GM19193 (cell line): ENCODE results near the gene SAFB2.

Experiments
- POLR2A ChIP-seq: IDR thresholded peaks from 4 replicates; pipeline ENCODE4 v1.6.1; 2011; ENCODE audit not compliant: insufficient read depth, insufficient read length; ENCODE audit errors: extremely low read depth

SAFB2 gene

DNA sequence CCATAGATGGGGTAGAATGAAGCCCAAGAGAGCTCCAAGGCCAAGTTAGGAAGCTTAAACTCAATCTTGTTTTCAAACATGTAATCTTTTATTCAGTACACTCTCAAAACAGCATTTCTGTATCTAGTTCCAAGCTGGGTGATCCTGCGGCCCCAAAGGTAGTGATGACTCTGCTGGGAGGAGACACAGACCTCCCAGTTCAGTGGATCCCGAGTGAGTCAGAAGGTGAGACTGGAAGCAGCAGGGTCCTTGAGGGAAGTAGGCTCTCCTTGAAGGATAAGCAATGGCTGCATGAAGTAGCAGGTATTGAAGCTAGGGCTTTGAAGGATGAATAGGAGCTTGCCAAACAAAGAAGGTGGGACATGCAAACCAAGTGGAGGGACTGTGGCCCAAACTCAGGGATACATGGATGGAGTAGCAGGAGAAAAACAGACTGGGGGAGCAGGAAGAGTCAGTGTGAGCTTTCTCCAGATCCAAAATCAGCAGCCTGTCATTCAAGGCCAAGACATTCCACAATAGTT lies 64.4 kb downstream of the SAFB2 start:
- no peak for TF ChIP-seq POLR2A

DNA sequence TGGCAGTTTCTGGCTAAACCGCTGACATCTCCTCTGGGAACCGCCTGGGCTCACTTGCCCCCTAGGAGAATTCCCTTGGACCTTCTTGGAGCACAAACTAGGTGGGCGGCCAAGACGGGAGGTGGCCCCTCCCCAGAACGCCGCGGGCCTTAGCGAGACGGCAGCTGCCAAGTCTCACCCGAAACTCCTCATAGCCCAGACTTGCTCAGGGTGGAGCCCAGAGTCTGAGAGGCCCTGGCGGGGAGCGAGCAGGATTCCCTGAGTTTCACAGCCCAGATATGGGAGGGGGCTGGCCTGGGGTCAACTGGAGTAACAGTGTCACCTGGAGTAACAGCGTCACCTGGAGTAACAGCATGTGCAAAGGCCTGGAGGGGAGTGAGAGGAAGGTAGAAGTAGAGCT lies 64.9 kb downstream of the SAFB2 start:
- no peak for TF ChIP-seq POLR2A

DNA sequence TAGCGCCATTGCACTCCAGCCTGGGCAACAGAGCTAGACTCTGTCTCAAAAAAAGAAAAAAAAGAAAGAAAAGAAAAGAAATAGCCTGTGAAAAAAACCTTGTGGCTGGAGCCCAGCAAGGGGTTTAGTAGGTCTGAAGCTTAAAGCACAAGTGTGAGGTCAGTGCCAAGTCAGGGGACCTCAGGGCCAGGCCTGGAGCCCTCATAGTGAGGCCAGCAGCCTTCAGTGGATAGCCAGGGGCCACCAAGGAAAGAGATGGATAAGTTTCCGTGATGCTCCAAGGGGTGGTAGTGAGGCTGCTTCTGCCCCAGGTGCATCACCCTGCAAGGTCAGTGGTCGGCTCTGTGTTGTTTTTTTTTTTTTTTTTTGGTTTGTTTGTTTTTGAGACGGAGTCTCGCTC lies 67.7 kb downstream of the SAFB2 start:
- TF ChIP-seq POLR2A = no peak

DNA sequence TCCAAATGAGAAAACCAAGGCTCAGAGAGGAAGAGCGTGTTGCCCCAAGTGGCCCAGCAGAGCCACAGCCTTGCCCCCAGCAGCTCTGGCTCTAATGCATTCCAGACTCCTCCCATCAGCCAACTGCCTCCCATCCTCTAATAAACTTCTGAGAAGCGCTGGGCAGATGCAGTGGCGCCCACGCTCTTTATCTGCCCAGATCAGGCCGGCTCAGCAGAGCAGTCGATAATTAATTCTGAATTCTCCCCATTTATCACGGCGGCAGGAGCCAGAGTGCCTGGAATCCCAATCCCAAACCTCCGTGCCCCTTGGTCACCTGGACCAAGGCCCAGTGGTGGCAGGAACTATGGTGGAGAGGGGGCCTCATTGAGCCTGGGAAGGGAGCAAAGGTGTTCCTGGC lies 68.7 kb downstream of the SAFB2 start:
- TF ChIP-seq POLR2A = no peak

DNA sequence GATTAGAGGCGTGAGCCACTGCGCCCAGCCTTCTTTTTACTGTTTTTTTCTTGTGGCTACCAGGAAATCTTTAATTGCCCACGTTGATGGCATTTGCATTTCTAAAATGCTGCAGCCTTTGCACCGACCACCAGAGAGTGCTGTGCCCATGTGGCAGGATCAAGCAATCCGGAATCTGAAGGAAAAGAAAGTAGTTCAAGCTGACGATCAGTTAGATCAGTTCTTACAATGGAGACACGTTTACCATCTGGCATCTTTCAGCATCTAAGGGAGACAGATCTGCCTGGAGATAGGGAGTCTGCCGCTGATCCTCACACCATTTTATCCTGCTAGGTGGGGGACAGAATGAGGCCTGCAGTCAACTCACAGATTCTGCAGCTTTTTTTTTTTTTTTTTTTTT lies 74.7 kb downstream of the SAFB2 start:
- no peak for TF ChIP-seq POLR2A

DNA sequence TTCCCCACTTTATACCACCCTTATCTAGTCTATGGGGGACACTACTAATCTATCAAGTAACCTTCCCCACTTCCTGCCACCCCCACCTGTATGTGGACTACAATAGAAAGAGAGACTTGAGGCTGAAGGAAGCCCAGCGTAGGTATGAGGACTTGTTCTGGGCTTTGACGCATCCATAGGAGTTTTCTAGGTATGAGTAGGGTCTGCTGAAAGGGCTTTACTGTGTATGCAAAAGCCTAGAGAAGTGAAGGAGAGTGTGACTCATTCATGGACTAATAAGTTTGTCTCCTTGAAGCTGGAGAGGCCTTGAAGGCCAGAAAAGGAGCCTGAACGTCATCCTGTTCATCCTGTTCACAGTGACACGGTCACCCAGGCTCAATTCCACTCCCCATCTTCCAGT lies 76.6 kb downstream of the SAFB2 start:
- no peak for TF ChIP-seq POLR2A

DNA sequence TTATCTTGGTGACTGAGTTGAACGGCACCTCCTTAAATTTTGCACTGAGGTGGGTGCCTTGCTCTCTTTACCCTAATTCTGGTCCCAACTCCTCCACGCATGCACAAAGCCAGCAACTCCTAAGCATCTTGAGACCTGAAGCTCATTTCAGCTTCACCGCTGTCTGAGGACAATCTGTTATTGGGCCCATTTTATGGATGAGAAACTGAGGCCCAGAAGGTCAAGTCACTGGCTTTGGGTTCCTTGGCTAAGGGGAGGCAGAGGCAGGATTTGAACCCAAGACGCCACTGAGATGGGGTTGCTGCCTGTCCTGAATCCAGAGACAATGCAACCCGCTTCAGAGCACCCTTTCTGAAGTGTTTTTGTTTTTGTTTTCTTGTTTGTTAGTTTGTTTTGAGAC lies 77.5 kb downstream of the SAFB2 start:
- no peak for TF ChIP-seq POLR2A

DNA sequence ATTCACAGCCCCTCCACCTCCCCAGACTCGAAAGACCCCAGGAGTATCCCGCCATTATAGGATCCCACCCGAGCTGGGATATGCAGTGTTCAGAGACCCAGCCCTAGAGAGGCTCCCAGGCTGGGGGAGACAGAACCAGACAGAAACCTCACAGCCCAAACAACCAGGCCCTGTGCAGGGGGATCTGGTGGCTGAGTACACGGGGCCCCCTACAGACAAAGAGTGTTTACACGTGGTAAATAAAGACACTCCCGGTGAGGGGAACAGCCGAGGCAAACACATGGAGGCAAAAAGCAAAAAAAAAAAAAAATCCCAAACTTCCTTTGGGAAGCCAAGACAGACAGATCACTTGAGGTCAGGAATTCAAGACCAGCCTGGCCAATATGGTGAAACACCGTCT lies 79.9 kb downstream of the SAFB2 start:
- TF ChIP-seq POLR2A = no peak

DNA sequence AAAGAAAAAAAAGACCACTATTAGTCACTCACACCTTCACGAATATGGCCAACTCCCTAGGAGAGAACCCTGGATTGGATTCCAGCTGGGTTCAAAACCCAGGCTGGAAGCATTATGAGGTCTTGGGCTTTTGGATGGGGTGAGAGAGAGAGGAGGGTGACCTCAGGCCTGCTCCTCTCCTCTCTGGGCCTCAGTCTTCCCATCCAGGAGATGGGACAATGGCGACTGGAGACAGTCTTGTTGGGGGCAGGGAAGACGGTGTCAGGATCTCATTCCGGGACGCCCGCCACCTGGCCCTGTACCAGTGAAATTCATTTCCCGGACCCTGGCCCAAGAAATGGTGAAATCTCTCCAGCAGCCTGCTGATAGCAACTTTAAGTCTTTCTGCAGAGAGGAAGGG lies 81.1 kb downstream of the SAFB2 start:
- TF ChIP-seq POLR2A = no peak

DNA sequence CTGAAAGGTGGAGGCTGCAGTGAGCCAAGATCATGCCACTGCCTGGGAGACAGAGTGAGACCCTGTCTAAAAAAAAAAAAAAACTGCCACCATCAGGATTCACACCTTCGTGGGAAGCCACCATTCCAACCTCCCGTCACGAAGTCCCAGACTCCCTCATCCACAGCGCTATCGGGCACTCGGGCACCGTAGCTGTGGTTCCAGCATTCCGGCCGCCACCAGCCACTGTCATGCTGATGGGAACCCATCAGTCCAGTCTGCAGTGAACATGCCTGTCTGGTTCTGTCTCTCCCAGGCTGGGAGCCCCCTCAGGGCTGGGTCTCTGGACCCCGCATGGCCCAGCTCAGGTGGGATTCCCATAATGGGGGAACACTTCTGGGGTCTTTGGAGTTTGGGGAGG lies 82.4 kb downstream of the SAFB2 start:
- TF ChIP-seq POLR2A = no peak

DNA sequence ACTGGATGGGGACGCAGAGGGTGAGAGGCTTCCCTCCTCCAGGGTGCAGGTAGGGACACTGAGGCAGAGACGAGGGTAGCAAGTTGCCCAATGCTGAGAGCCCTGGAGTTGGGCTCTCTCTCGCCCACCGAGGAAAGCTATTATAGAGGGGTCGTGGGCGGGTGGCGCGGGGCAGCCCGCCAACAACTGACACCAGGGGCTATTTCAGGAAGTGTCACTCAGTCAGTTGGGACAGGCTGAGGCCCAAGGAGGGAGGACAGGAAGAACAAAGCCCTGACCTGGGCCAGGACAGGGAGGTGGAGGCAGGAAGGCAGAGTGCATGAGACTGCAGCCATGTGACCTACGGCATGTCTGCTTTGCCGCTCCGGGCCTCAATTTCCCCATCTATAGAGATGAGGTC lies 84.7 kb downstream of the SAFB2 start:
- TF ChIP-seq POLR2A = no peak
